HepG2 (cell line): ENCODE measurements around the gene GRAP.

Experiments
- EZH2 ChIP-seq: conservative IDR thresholded peaks from 2 replicates; pipeline ENCODE4 v1.6.1; 2012; ENCODE audit warnings: mild to moderate bottlenecking, low read depth, low read length, moderate library complexity
- FOXM1 ChIP-seq: sonication (generic); formaldehyde crosslinking; IDR thresholded peaks from 2 replicates; pipeline ENCODE4 v1.5.0; 2020; ENCODE audit warnings: missing genetic modification reagents
- MZF1 ChIP-seq: sonication (generic); formaldehyde crosslinking; IDR thresholded peaks from 2 replicates; pipeline ENCODE4 v1.8.1; 2023; ENCODE audit warnings: mild to moderate bottlenecking, missing genetic modification reagents, borderline replicate concordance
- POLR2AphosphoS5 ChIP-seq: IDR thresholded peaks from 2 replicates; pipeline ENCODE4 v1.6.1; 2012; ENCODE audit warnings: low read depth, low read length
- ZBTB20 ChIP-seq: sonication (generic); formaldehyde crosslinking; IDR thresholded peaks from 2 replicates; pipeline ENCODE4 v1.8.1; 2023; ENCODE audit warnings: missing genetic modification reagents, low read depth, mild to moderate bottlenecking, borderline replicate concordance
- TF ChIP-seq, protein P1 (sequence below): sonication (generic); formaldehyde crosslinking; IDR thresholded peaks from 2 replicates; pipeline ENCODE4 v1.5.0; 2020; ENCODE audit warnings: mild to moderate bottlenecking, missing genetic modification reagents, moderate library complexity

DNA sequence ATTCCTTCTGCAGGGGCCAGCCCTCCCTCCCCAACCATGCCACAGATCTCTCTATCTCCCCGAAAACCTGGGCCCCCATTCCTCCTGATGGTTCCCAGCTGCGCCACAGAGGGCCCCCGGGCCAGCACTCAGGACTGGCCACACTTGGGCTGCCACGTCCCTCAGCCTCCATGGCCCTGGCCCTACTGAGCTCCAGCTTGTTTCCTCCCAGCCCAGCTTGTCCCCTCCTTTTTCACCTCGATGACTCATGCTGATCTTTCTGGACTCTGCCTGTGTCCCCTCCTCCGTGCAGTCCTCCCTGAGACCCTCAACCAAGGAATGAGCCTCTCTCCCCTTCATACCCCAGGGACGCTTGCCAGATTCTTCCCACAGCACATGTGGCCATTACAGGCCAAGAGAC, 31.3 kb downstream of the GRAP start:
- TF ChIP-seq, protein P1, sequence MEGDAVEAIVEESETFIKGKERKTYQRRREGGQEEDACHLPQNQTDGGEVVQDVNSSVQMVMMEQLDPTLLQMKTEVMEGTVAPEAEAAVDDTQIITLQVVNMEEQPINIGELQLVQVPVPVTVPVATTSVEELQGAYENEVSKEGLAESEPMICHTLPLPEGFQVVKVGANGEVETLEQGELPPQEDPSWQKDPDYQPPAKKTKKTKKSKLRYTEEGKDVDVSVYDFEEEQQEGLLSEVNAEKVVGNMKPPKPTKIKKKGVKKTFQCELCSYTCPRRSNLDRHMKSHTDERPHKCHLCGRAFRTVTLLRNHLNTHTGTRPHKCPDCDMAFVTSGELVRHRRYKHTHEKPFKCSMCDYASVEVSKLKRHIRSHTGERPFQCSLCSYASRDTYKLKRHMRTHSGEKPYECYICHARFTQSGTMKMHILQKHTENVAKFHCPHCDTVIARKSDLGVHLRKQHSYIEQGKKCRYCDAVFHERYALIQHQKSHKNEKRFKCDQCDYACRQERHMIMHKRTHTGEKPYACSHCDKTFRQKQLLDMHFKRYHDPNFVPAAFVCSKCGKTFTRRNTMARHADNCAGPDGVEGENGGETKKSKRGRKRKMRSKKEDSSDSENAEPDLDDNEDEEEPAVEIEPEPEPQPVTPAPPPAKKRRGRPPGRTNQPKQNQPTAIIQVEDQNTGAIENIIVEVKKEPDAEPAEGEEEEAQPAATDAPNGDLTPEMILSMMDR, result no peak
- TF ChIP-seq POLR2AphosphoS5, result no peak
- no peak for TF ChIP-seq EZH2
- TF ChIP-seq FOXM1 (CRISPR knock-in tag), result no peak
- no peak for TF ChIP-seq MZF1 (CRISPR knock-in tag)
- TF ChIP-seq ZBTB20 (CRISPR knock-in tag), result no peak
